ENCODE results near the gene NRIP3. TPM values are rescaled to one million over a fixed set of nuclear protein-coding genes. Genes with fewer than 3 reads are reported as not detected.

Gene NRIP3
- total RNA-seq, 4 donors from 2014 or later, result 0.42 to 1.8 (median 1.3) TPM; not detected in 1

GRCh38 chr11:9038541-9038940 lies 34.7 kb upstream of the NRIP3 start:
- TF ChIP-seq, protein P1, sequence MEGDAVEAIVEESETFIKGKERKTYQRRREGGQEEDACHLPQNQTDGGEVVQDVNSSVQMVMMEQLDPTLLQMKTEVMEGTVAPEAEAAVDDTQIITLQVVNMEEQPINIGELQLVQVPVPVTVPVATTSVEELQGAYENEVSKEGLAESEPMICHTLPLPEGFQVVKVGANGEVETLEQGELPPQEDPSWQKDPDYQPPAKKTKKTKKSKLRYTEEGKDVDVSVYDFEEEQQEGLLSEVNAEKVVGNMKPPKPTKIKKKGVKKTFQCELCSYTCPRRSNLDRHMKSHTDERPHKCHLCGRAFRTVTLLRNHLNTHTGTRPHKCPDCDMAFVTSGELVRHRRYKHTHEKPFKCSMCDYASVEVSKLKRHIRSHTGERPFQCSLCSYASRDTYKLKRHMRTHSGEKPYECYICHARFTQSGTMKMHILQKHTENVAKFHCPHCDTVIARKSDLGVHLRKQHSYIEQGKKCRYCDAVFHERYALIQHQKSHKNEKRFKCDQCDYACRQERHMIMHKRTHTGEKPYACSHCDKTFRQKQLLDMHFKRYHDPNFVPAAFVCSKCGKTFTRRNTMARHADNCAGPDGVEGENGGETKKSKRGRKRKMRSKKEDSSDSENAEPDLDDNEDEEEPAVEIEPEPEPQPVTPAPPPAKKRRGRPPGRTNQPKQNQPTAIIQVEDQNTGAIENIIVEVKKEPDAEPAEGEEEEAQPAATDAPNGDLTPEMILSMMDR (IDR thresholded peaks at IDR 0.05), result no peak
- peak in 1 of 2 donors; percentile 34 for TF ChIP-seq EP300 (IDR thresholded peaks at IDR 0.05)
- TF ChIP-seq POLR2A (IDR thresholded peaks at IDR 0.05), result no peak
- no peak for DNase-seq (ENCODE audit: low spot score in 2 of 2)
- no peaks in the 10 kb centered on the region for H3K9me3 ChIP-seq
- H3K27me3 ChIP-seq, result no peaks in the 10 kb centered on the region
- no peaks in the 10 kb centered on the region for H3K36me3 ChIP-seq
- H3K4me1 ChIP-seq, result no peaks in the 10 kb centered on the region
- 91 to 95% methylated on average over 3 of the region's 3 CpGs for WGBS, 2 donors
- no peak overlapping the region for H3K4me3 ChIP-seq
- H3K27ac ChIP-seq, result peak overlapping the region in 1 of 4 donors; percentile 23

DNA sequence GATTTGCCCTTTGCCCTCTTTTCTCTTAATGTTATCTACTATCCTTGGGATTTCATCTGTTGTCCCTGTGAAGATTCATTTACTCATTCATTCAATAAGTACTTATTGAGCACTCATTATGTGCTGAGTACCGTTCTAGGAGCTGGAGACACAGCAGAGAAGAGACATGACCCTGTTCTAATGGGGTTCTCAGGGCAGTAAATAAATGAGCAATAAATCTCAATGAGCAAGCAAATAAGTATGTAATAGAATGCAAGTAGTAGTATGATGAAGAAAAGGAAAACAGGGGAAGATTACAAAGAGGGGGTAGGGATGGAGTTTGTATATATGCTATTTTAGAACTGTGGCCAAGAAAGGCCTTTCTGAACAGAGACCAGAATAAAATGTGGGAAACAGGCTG lies 34.2 kb upstream of the NRIP3 start:
- no peaks in the 10 kb centered on the region for H3K27me3 ChIP-seq
- no peak for DNase-seq (ENCODE audit: low spot score in 2 of 2)
- no peak overlapping the region for H3K27ac ChIP-seq
- H3K4me1 ChIP-seq, result no peaks in the 10 kb centered on the region
- TF ChIP-seq EP300 (IDR thresholded peaks at IDR 0.05), result no peak
- TF ChIP-seq, protein P1 (IDR thresholded peaks at IDR 0.05), result no peak
- no peak for TF ChIP-seq POLR2A (IDR thresholded peaks at IDR 0.05)
- no peak overlapping the region for H3K4me3 ChIP-seq
- 64 to 67% methylated on average over 1 of the region's 1 CpG for WGBS, 2 donors
- H3K9me3 ChIP-seq, result no peaks in the 10 kb centered on the region
- no peaks in the 10 kb centered on the region for H3K36me3 ChIP-seq

DNA sequence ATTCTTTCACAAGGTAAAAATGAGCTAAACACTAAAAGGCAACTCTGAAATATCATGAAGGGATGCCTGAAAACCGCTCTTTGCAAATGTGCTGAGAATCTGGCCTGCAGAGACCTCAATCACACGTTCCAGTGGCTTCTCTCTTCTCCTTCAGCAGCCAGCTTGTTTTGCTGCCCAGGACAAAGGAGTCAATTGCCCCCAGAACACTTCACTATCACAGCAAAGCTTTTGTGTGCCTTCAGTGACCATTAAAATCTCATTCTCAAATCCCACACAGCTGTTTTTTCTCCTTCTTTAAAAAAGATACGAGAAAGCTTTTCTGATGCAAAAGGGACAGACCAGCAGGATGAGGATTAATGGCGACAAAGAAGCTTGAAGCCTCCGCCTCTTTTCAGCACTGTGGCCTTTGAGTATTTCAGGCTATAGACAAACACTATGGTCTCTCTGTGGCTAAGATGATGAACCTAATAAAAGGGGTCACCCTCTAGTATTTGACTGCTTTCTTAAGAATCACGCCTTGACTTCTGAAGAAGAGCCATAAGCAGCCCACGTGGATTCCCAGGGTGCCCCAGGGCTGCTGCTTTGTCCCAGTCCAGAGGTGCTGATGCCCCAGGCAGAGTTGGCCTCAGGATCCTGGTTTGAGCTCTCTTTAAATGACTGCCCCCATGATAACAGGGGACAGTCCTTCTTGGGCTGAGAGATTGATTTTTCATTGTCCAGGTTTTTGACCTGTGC lies 33.4 kb upstream of the NRIP3 start:
- H3K27ac ChIP-seq, result no peak overlapping the region
- whole genome bisulfite sequencing, 2 donors, result 52 to 68% methylated on average over 7 of the region's 7 CpGs
- no peaks in the 10 kb centered on the region for H3K9me3 ChIP-seq
- H3K27me3 ChIP-seq, result no peaks in the 10 kb centered on the region
- H3K4me3 ChIP-seq, result no peak overlapping the region
- H3K36me3 ChIP-seq, result no peaks in the 10 kb centered on the region
- no peaks in the 10 kb centered on the region for H3K4me1 ChIP-seq
- DNase-seq (ENCODE audit: low spot score in 2 of 2), result no peak
- TF ChIP-seq, protein P1 (IDR thresholded peaks at IDR 0.05), result no peak
- TF ChIP-seq EP300 (IDR thresholded peaks at IDR 0.05) (no peak), POLR2A (IDR thresholded peaks at IDR 0.05) (no peak)

DNA sequence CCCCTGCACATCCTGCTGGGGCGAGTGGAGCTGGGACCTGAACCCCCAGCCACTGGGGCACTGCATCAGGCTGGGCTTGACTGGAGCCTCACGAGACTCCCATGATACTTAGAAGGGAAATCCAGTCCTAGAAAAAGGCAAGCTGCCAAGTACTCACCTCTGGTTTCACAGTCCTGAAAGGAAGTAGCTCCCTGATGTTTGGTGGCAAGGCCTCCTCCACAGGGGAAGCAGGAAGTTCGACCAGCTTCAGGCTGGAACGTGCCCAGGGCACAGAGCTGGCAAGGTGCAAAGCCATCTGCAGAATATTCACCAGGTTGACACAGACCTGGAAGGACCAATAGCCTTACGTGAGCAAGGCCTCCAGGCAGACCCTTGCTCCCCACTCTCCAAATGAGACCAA lies 26.8 kb upstream of the NRIP3 start:
- no peak overlapping the region for H3K4me3 ChIP-seq
- no peaks in the 10 kb centered on the region for H3K27me3 ChIP-seq
- no peak for DNase-seq (ENCODE audit: low spot score in 2 of 2)
- H3K36me3 ChIP-seq, result no peaks in the 10 kb centered on the region
- no peaks in the 10 kb centered on the region for H3K9me3 ChIP-seq
- 78 to 90% methylated on average over 5 of the region's 5 CpGs for WGBS, 2 donors
- peaks cover 0 to 13% (median 0%) of the 10 kb centered on the region in 4 donors for H3K4me1 ChIP-seq
- TF ChIP-seq, protein P1 (IDR thresholded peaks at IDR 0.05), result no peak
- TF ChIP-seq EP300 (IDR thresholded peaks at IDR 0.05), result no peak
- no peak overlapping the region for H3K27ac ChIP-seq

DNA sequence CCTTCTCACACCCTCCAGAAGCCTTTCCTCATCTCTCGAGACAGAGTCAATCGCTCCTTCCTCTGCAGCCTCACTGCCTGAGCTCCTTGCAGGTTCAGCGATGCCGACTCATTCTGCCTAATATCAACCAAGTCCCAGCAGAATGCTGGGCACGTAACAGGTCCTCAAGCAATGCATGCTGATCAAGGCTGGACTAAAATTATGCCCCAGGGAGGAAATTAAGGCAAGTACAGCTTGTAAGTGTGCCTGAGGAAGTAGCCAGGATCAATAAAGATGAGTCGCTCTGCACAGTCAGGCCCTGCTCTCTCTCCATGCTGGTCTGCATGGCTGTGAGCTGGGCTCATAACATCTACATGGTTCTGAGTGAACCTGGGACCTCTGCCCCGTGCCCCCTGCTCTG lies 25.6 kb upstream of the NRIP3 start:
- Histone ChIP-seq H3K27me3 (no peaks in the 10 kb centered on the region), H3K27ac (no peak overlapping the region), H3K9me3 (no peaks in the 10 kb centered on the region), H3K4me3 (no peak overlapping the region), H3K36me3 (no peaks in the 10 kb centered on the region), H3K4me1 (peaks cover 0 to 13% (median 0%) of the 10 kb centered on the region in 4 donors)
- TF ChIP-seq EP300 (IDR thresholded peaks at IDR 0.05) (no peak), POLR2A (IDR thresholded peaks at IDR 0.05) (no peak)
- TF ChIP-seq, protein P1 (IDR thresholded peaks at IDR 0.05), result no peak
- no peak for DNase-seq (ENCODE audit: low spot score in 2 of 2)
- 72 to 75% methylated on average over 7 of the region's 7 CpGs for WGBS, 2 donors
